Measurements from ENCODE around the gene PNP.
A peak's percentile ranks its signal among the peaks of the same experiment; 100 is the strongest.
"Not testable (repeated sequence)": the region's sequence is repeated elsewhere in the genome, so short reads cannot be mapped to it uniquely, and the experiment has no call there.

Gene PNP

GRCh38 chr14:20469242-20469889, at the start of gene PNP:
TSS of gene PNP (plus strand) at chr14:20469406. CDS start at chr14:20469525, 119 bp downstream.
- peak within 1 kb of the TSS; percentile 91 for H3K4me3 ChIP-seq (ENCODE audit: low read depth, low read length)

- no peak overlapping the region for H3K4me3 ChIP-seq (ENCODE audit: low read depth, low read length)
These were observed 49.8 kb upstream of the PNP start for GRCh38 chr14:20419419-20419818.

GRCh38 chr14:20421267-20421666, 47.9 kb upstream of the PNP start:
- no peak overlapping the region for H3K4me3 ChIP-seq (ENCODE audit: low read depth, low read length)

GRCh38 chr14:20422886-20423285, 46.3 kb upstream of the PNP start:
- no peak overlapping the region for H3K4me3 ChIP-seq (ENCODE audit: low read depth, low read length)

GRCh38 chr14:20424851-20425250, 44.4 kb upstream of the PNP start:
- H3K4me3 ChIP-seq (ENCODE audit: low read depth, low read length) = no peak overlapping the region

GRCh38 chr14:20427231-20428009, 41.8 kb upstream of the PNP start:
- no peak overlapping the region for H3K4me3 ChIP-seq (ENCODE audit: low read depth, low read length)

- no peak overlapping the region for H3K4me3 ChIP-seq (ENCODE audit: low read depth, low read length)
These were observed 41.2 kb upstream of the PNP start for GRCh38 chr14:20428010-20428365.

- no peak overlapping the region for H3K4me3 ChIP-seq (ENCODE audit: low read depth, low read length)
These were observed 40.4 kb upstream of the PNP start for GRCh38 chr14:20428802-20429201.

GRCh38 chr14:20429801-20430669, 39.2 kb upstream of the PNP start:
- H3K4me3 ChIP-seq (ENCODE audit: low read depth, low read length) = no peak overlapping the region

GRCh38 chr14:20434701-20435581, 34.3 kb upstream of the PNP start:
- no peak overlapping the region for H3K4me3 ChIP-seq (ENCODE audit: low read depth, low read length)

- H3K4me3 ChIP-seq (ENCODE audit: low read depth, low read length) = no peak within 1 kb of the TSS
These were observed 33.4 kb upstream of the PNP start, which contains the start of gene KLHL33 for GRCh38 chr14:20435582-20436362. TSS of gene KLHL33 (minus strand) at chr14:20436166. CDS start at chr14:20435811, 355 bp downstream.

GRCh38 chr14:20436363-20436755, 32.8 kb upstream of the PNP start:
- H3K4me3 ChIP-seq (ENCODE audit: low read depth, low read length) = no peak overlapping the region

GRCh38 chr14:20438664-20439063, 30.5 kb upstream of the PNP start:
- H3K4me3 ChIP-seq (ENCODE audit: low read depth, low read length) = no peak overlapping the region

- no peak overlapping the region for H3K4me3 ChIP-seq (ENCODE audit: low read depth, low read length)
These were observed 28.7 kb upstream of the PNP start for GRCh38 chr14:20440465-20440864.

GRCh38 chr14:20440882-20441281, 28.3 kb upstream of the PNP start:
- no peak overlapping the region for H3K4me3 ChIP-seq (ENCODE audit: low read depth, low read length)

- no peak overlapping the region for H3K4me3 ChIP-seq (ENCODE audit: low read depth, low read length)
These were observed 27.7 kb upstream of the PNP start for GRCh38 chr14:20441461-20441860.

GRCh38 chr14:20443650-20444049, 25.6 kb upstream of the PNP start:
- H3K4me3 ChIP-seq (ENCODE audit: low read depth, low read length) = not testable (repeated sequence)

GRCh38 chr14:20446889-20447288, 22.3 kb upstream of the PNP start:
- no peak overlapping the region for H3K4me3 ChIP-seq (ENCODE audit: low read depth, low read length)

- H3K4me3 ChIP-seq (ENCODE audit: low read depth, low read length) = not testable (repeated sequence)
These were observed 16.4 kb upstream of the PNP start for GRCh38 chr14:20452831-20453230.
